Stimulated activated naive CD8-positive, alpha-beta T cell treated with anti-CD3 and anti-CD28 coated beads, Interleukin-15, Interleukin-2, amounts not matched to agents 100 ng/mL and 50 ng/mL, for 24 hours (primary cell): ENCODE data around the gene MPEG1.

Experiments used
- H3K27ac Mint-ChIP-seq: one replicate; pipeline ENCODE4 v1.8.0; 2021; ENCODE audit warnings: mild to moderate bottlenecking, mixed read lengths
- H3K27me3 Mint-ChIP-seq: one replicate; pipeline ENCODE4 v1.8.0; 2021; ENCODE audit warnings: mixed read lengths
- H3K36me3 Mint-ChIP-seq: one replicate; pipeline ENCODE4 v1.8.0; 2021; ENCODE audit warnings: low read depth, mixed read lengths
- H3K4me1 Mint-ChIP-seq: one replicate; pipeline ENCODE4 v1.8.0; 2021; ENCODE audit warnings: low read depth, mixed read lengths
- H3K4me3 Mint-ChIP-seq: one replicate; pipeline ENCODE4 v1.8.0; 2021; ENCODE audit warnings: mild to moderate bottlenecking, mixed read lengths
- H3K9me3 Mint-ChIP-seq: one replicate; pipeline ENCODE4 v1.8.0; 2021; ENCODE audit warnings: mixed read lengths

Gene MPEG1

GRCh38 chr11:59187035-59187434, 25.7 kb downstream of the MPEG1 start:
- no peaks in the 10 kb centered on the region for H3K4me1 Mint-ChIP-seq
- no peaks in the 10 kb centered on the region for H3K9me3 Mint-ChIP-seq
- H3K36me3 Mint-ChIP-seq = no peaks in the 10 kb centered on the region
- no peak overlapping the region for H3K4me3 Mint-ChIP-seq
- no peak overlapping the region for H3K27ac Mint-ChIP-seq
- H3K27me3 Mint-ChIP-seq = no peaks in the 10 kb centered on the region

GRCh38 chr11:59186130-59186594, 26.6 kb downstream of the MPEG1 start:
- no peaks in the 10 kb centered on the region for H3K9me3 Mint-ChIP-seq
- H3K4me1 Mint-ChIP-seq = no peaks in the 10 kb centered on the region

GRCh38 chr11:59185386-59185945, 27.3 kb downstream of the MPEG1 start:
- Mint-ChIP-seq H3K36me3 (no peaks in the 10 kb centered on the region), H3K27me3 (no peaks in the 10 kb centered on the region), H3K9me3 (no peaks in the 10 kb centered on the region), H3K4me1 (no peaks in the 10 kb centered on the region), H3K4me3 (no peak overlapping the region), H3K27ac (no peak overlapping the region)

More at GRCh38 chr11:59186130-59186594, 26.6 kb downstream of the MPEG1 start:
- H3K27ac Mint-ChIP-seq = no peak overlapping the region
- H3K36me3 Mint-ChIP-seq = no peaks in the 10 kb centered on the region
- H3K4me3 Mint-ChIP-seq = no peak overlapping the region
- no peaks in the 10 kb centered on the region for H3K27me3 Mint-ChIP-seq

- no peak overlapping the region for H3K4me3 Mint-ChIP-seq
- H3K27ac Mint-ChIP-seq = no peak overlapping the region
- no peaks in the 10 kb centered on the region for H3K27me3 Mint-ChIP-seq
- no peaks in the 10 kb centered on the region for H3K9me3 Mint-ChIP-seq
- H3K4me1 Mint-ChIP-seq = no peaks in the 10 kb centered on the region
- no peaks in the 10 kb centered on the region for H3K36me3 Mint-ChIP-seq
Observed at GRCh38 chr11:59184691-59185339, 27.9 kb downstream of the MPEG1 start.

GRCh38 chr11:59183771-59184170, 29.0 kb downstream of the MPEG1 start:
- Mint-ChIP-seq H3K4me3 (no peak overlapping the region), H3K9me3 (no peaks in the 10 kb centered on the region), H3K4me1 (no peaks in the 10 kb centered on the region), H3K36me3 (no peaks in the 10 kb centered on the region), H3K27me3 (no peaks in the 10 kb centered on the region), H3K27ac (no peak overlapping the region)

- no peak overlapping the region for H3K4me3 Mint-ChIP-seq
- no peak overlapping the region for H3K27ac Mint-ChIP-seq
- H3K36me3 Mint-ChIP-seq = no peaks in the 10 kb centered on the region
- no peaks in the 10 kb centered on the region for H3K27me3 Mint-ChIP-seq
- no peaks in the 10 kb centered on the region for H3K9me3 Mint-ChIP-seq
- no peaks in the 10 kb centered on the region for H3K4me1 Mint-ChIP-seq
Observed at GRCh38 chr11:59182457-59183151, 30.1 kb downstream of the MPEG1 start.

GRCh38 chr11:59181746-59182456, 30.8 kb downstream of the MPEG1 start:
- no peaks in the 10 kb centered on the region for H3K27me3 Mint-ChIP-seq
- H3K9me3 Mint-ChIP-seq = no peaks in the 10 kb centered on the region
- H3K36me3 Mint-ChIP-seq = no peaks in the 10 kb centered on the region
- H3K27ac Mint-ChIP-seq = no peak overlapping the region
- no peak overlapping the region for H3K4me3 Mint-ChIP-seq
- no peaks in the 10 kb centered on the region for H3K4me1 Mint-ChIP-seq

GRCh38 chr11:59180907-59181306, 31.8 kb downstream of the MPEG1 start:
- Mint-ChIP-seq H3K27ac (no peak overlapping the region), H3K27me3 (no peaks in the 10 kb centered on the region), H3K36me3 (no peaks in the 10 kb centered on the region), H3K9me3 (no peaks in the 10 kb centered on the region), H3K4me1 (no peaks in the 10 kb centered on the region), H3K4me3 (no peak overlapping the region)

GRCh38 chr11:59180168-59180776, 32.5 kb downstream of the MPEG1 start:
- H3K4me1 Mint-ChIP-seq = no peaks in the 10 kb centered on the region

GRCh38 chr11:59179121-59179520, 33.6 kb downstream of the MPEG1 start:
- peaks cover 3% of the 10 kb centered on the region for H3K4me1 Mint-ChIP-seq
- H3K27ac Mint-ChIP-seq = no peak overlapping the region
- no peaks in the 10 kb centered on the region for H3K9me3 Mint-ChIP-seq
- no peak overlapping the region for H3K4me3 Mint-ChIP-seq
- no peaks in the 10 kb centered on the region for H3K36me3 Mint-ChIP-seq
- peaks cover 8% of the 10 kb centered on the region for H3K27me3 Mint-ChIP-seq

More at GRCh38 chr11:59180168-59180776, 32.5 kb downstream of the MPEG1 start:
- H3K4me3 Mint-ChIP-seq = no peak overlapping the region
- no peak overlapping the region for H3K27ac Mint-ChIP-seq
- peaks cover under 1% of the 10 kb centered on the region for H3K27me3 Mint-ChIP-seq
- H3K36me3 Mint-ChIP-seq = no peaks in the 10 kb centered on the region
- no peaks in the 10 kb centered on the region for H3K9me3 Mint-ChIP-seq

- Mint-ChIP-seq H3K36me3 (no peaks in the 10 kb centered on the region), H3K4me1 (peaks cover 6% of the 10 kb centered on the region), H3K27ac (no peak overlapping the region), H3K4me3 (no peak overlapping the region), H3K9me3 (no peaks in the 10 kb centered on the region), H3K27me3 (peaks cover 11% of the 10 kb centered on the region)
Observed at GRCh38 chr11:59178402-59178801, 34.3 kb downstream of the MPEG1 start.

- no peak overlapping the region for H3K27ac Mint-ChIP-seq
- no peaks in the 10 kb centered on the region for H3K36me3 Mint-ChIP-seq
- H3K9me3 Mint-ChIP-seq = no peaks in the 10 kb centered on the region
- H3K4me1 Mint-ChIP-seq = peaks cover 14% of the 10 kb centered on the region
- H3K4me3 Mint-ChIP-seq = no peak overlapping the region
- peaks cover 19% of the 10 kb centered on the region for H3K27me3 Mint-ChIP-seq
Observed at GRCh38 chr11:59176330-59176729, 36.4 kb downstream of the MPEG1 start.

GRCh38 chr11:59175091-59175501, 37.6 kb downstream of the MPEG1 start:
- H3K36me3 Mint-ChIP-seq = no peaks in the 10 kb centered on the region
- no peaks in the 10 kb centered on the region for H3K9me3 Mint-ChIP-seq
- peaks cover 14% of the 10 kb centered on the region for H3K4me1 Mint-ChIP-seq
- H3K27ac Mint-ChIP-seq = no peak overlapping the region
- H3K4me3 Mint-ChIP-seq = no peak overlapping the region
- peaks cover 19% of the 10 kb centered on the region for H3K27me3 Mint-ChIP-seq

GRCh38 chr11:59174664-59175033, 38.1 kb downstream of the MPEG1 start:
- Mint-ChIP-seq H3K36me3 (no peaks in the 10 kb centered on the region), H3K27me3 (peaks cover 19% of the 10 kb centered on the region), H3K9me3 (no peaks in the 10 kb centered on the region), H3K27ac (no peak overlapping the region), H3K4me3 (no peak overlapping the region), H3K4me1 (peaks cover 14% of the 10 kb centered on the region)
